ENCODE data around the gene GALT. TPM values are rescaled to one million over a fixed set of nuclear protein-coding genes. Genes with fewer than 3 reads are reported as not detected.

The GALT gene
- total RNA-seq, 1 donor from 2014 or later: 52.5 TPM

- no peaks in the 10 kb centered on the region for H3K9me3 ChIP-seq
- intact Hi-C loops (cut with DNase I): no loop called here
- peak; percentile 67 to 91 for TF ChIP-seq POLR2AphosphoS5 (IDR thresholded peaks at IDR 0.05; ENCODE audit: insufficient read depth in 1 of 2, low read depth in 1 of 2)
- no peak for TF ChIP-seq POLR2A (IDR thresholded peaks at IDR 0.05)
- TF ChIP-seq, protein P1, sequence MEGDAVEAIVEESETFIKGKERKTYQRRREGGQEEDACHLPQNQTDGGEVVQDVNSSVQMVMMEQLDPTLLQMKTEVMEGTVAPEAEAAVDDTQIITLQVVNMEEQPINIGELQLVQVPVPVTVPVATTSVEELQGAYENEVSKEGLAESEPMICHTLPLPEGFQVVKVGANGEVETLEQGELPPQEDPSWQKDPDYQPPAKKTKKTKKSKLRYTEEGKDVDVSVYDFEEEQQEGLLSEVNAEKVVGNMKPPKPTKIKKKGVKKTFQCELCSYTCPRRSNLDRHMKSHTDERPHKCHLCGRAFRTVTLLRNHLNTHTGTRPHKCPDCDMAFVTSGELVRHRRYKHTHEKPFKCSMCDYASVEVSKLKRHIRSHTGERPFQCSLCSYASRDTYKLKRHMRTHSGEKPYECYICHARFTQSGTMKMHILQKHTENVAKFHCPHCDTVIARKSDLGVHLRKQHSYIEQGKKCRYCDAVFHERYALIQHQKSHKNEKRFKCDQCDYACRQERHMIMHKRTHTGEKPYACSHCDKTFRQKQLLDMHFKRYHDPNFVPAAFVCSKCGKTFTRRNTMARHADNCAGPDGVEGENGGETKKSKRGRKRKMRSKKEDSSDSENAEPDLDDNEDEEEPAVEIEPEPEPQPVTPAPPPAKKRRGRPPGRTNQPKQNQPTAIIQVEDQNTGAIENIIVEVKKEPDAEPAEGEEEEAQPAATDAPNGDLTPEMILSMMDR (IDR thresholded peaks at IDR 0.05): peak in 1 of 3 experiments; percentile 23
- peaks cover 12% of the 10 kb centered on the region for H3K27me3 ChIP-seq
- peak within 1 kb of the TSS; percentile 68 to 81 for H3K4me3 ChIP-seq
- H3K4me1 ChIP-seq: peaks cover 28% of the 10 kb centered on the region
- H3K36me3 ChIP-seq: peaks cover 0 to 32% of the 10 kb centered on the region in 2 donors
- DNase-seq (ENCODE audit: extremely low spot score in 2 of 2): peak in 1 of 2 donors; percentile 95
- peak within 1 kb of the TSS; percentile 54 for H3K27ac ChIP-seq
These were observed 26.1 kb upstream of the GALT start, which contains the start of gene DCTN3 for GRCh38 chr9:34620061-34620994. DCTN3 (minus strand) TSS chr9:34620495; CDS start chr9:34620464, 31 bp downstream.

- Histone ChIP-seq H3K27me3 (peaks cover 20% of the 10 kb centered on the region), H3K36me3 (no peaks in the 10 kb centered on the region), H3K9me3 (no peaks in the 10 kb centered on the region), H3K27ac (no peak overlapping the region), H3K4me3 (peak overlapping the region in 1 of 2 donors; percentile 21), H3K4me1 (peaks cover 28% of the 10 kb centered on the region)
- intact Hi-C loops (cut with DNase I): no loop called here
- no peak for TF ChIP-seq POLR2A (IDR thresholded peaks at IDR 0.05)
- TF ChIP-seq, protein P1 (IDR thresholded peaks at IDR 0.05): no peak
- no peak for TF ChIP-seq POLR2AphosphoS5 (IDR thresholded peaks at IDR 0.05; ENCODE audit: insufficient read depth in 1 of 2, low read depth in 1 of 2)
- no peak for DNase-seq (ENCODE audit: extremely low spot score in 2 of 2)
These were observed 22.9 kb upstream of the GALT start for GRCh38 chr9:34623374-34624235.

GRCh38 chr9:34624475-34625185 is 21.8 kb upstream of the GALT start:
- TF ChIP-seq POLR2AphosphoS5 (IDR thresholded peaks at IDR 0.05; ENCODE audit: insufficient read depth in 1 of 2, low read depth in 1 of 2) (no peak), POLR2A (IDR thresholded peaks at IDR 0.05) (no peak)
- TF ChIP-seq, protein P1 (IDR thresholded peaks at IDR 0.05): no peak
- intact Hi-C loops (cut with DNase I): no loop called here
- Histone ChIP-seq H3K36me3 (no peaks in the 10 kb centered on the region), H3K9me3 (no peaks in the 10 kb centered on the region), H3K27ac (no peak overlapping the region), H3K4me1 (peaks cover 23% of the 10 kb centered on the region), H3K4me3 (no peak overlapping the region), H3K27me3 (peaks cover 20% of the 10 kb centered on the region)
- no peak for DNase-seq (ENCODE audit: extremely low spot score in 2 of 2)

GRCh38 chr9:34625186-34625486 is 21.3 kb upstream of the GALT start:
- peaks cover 20% of the 10 kb centered on the region for H3K27me3 ChIP-seq
- no peaks in the 10 kb centered on the region for H3K36me3 ChIP-seq
- no peak for DNase-seq (ENCODE audit: extremely low spot score in 2 of 2)
- intact Hi-C loops (cut with DNase I): no loop called here
- H3K27ac ChIP-seq: no peak overlapping the region
- H3K4me3 ChIP-seq: no peak overlapping the region
- H3K9me3 ChIP-seq: no peaks in the 10 kb centered on the region
- H3K4me1 ChIP-seq: peaks cover 19% of the 10 kb centered on the region
- no peak for TF ChIP-seq POLR2A (IDR thresholded peaks at IDR 0.05)
- TF ChIP-seq POLR2AphosphoS5 (IDR thresholded peaks at IDR 0.05; ENCODE audit: insufficient read depth in 1 of 2, low read depth in 1 of 2): no peak
- TF ChIP-seq, protein P1 (IDR thresholded peaks at IDR 0.05): no peak

Measured in vagina (tissue), 2 donors.